ENCODE data around the gene WIF1.

GRCh38 chr12:65023485-65023884 is 97.6 kb downstream of the WIF1 start:
- TF ChIP-seq CTCF (conservative IDR thresholded peaks at IDR 0.05 in 1 of 2, IDR thresholded peaks at IDR 0.05 in 1 of 2; ENCODE audit: low read depth in 1 of 2, low read length in 2 of 2) (no peak), EZH2 (IDR thresholded peaks at IDR 0.05; ENCODE audit: low read length, missing control alignments) (no peak)

Data from fibroblast of lung (primary cell).